Upper lobe of left lung (tissue), 4 donors: Measurements from ENCODE around the gene AGPS.

Experiments
- POLR2A ChIP-seq, 4 donors: fragments of 450-650 bp; IDR thresholded peaks; one replicate each; pipeline ENCODE4 v1.5.1; 2016 to 2017; ENCODE audit warnings: antibody characterized with exemption in 4 of 4, mild to moderate bottlenecking in 2 of 4
- POLR2AphosphoS5 ChIP-seq, 2 donors: sonication (generic); formaldehyde crosslinking; IDR thresholded peaks; one replicate each; pipeline ENCODE4 v1.5.1; 2017; ENCODE audit warnings: antibody characterized with exemption in 2 of 2
- TF ChIP-seq, protein P1 (sequence below), 6 experiments: fragments of 450-650 bp in 4 of 6; fragments of 200-600 bp in 2 of 6; sonication (generic) in 2 of 6; IDR thresholded peaks; one replicate each; pipeline ENCODE4 v1.5.1; 2016 to 2019; ENCODE audit warnings: antibody characterized with exemption in 6 of 6

DNA sequence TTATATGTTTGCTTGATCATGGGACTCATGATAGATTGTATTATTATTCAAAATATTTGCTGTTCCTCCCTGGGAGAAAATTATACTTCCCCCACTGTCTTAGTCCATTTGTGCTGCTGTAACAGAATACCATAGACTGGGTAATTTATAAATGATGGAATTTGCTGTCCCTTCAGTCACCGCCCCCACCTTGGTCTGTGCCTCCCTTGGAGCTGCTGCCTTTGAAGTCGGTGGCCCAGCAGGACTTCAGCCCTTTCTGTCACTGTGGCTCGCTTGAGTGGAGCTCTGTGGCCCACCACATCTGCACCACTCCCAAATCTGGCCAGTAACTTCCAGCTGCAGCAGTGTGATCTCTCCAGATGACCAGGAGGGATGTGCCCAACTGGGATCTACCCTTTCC, 200.8 kb downstream of the AGPS start:
- TF ChIP-seq, protein P1, sequence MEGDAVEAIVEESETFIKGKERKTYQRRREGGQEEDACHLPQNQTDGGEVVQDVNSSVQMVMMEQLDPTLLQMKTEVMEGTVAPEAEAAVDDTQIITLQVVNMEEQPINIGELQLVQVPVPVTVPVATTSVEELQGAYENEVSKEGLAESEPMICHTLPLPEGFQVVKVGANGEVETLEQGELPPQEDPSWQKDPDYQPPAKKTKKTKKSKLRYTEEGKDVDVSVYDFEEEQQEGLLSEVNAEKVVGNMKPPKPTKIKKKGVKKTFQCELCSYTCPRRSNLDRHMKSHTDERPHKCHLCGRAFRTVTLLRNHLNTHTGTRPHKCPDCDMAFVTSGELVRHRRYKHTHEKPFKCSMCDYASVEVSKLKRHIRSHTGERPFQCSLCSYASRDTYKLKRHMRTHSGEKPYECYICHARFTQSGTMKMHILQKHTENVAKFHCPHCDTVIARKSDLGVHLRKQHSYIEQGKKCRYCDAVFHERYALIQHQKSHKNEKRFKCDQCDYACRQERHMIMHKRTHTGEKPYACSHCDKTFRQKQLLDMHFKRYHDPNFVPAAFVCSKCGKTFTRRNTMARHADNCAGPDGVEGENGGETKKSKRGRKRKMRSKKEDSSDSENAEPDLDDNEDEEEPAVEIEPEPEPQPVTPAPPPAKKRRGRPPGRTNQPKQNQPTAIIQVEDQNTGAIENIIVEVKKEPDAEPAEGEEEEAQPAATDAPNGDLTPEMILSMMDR (IDR thresholded peaks at IDR 0.05), result no peak
- TF ChIP-seq POLR2A (IDR thresholded peaks at IDR 0.05) (no peak), POLR2AphosphoS5 (IDR thresholded peaks at IDR 0.05) (no peak)
